Measurements from ENCODE around the gene GXYLT1.

DNA sequence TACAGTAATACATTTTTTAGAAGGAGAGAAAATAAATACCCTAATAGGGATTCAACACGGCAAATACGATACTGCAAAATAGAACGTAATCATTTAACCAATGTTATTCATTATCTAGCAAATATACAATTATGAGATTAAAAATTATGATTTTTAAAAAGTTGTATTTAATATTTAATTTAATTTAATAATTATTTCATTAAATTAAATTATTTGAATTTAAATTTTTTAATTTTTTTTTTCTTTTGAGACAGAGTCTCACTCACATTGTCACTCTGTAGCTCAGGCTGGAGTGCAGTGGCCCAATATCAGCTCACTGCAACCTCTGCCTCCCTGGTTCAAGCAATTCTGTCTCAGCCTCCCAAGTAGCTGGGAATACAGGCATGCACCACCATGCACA, 42.0 kb downstream of the GXYLT1 start:
- TF ChIP-seq, protein P1, sequence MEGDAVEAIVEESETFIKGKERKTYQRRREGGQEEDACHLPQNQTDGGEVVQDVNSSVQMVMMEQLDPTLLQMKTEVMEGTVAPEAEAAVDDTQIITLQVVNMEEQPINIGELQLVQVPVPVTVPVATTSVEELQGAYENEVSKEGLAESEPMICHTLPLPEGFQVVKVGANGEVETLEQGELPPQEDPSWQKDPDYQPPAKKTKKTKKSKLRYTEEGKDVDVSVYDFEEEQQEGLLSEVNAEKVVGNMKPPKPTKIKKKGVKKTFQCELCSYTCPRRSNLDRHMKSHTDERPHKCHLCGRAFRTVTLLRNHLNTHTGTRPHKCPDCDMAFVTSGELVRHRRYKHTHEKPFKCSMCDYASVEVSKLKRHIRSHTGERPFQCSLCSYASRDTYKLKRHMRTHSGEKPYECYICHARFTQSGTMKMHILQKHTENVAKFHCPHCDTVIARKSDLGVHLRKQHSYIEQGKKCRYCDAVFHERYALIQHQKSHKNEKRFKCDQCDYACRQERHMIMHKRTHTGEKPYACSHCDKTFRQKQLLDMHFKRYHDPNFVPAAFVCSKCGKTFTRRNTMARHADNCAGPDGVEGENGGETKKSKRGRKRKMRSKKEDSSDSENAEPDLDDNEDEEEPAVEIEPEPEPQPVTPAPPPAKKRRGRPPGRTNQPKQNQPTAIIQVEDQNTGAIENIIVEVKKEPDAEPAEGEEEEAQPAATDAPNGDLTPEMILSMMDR (IDR thresholded peaks at IDR 0.05): no peak
- TF ChIP-seq POLR2A (IDR thresholded peaks at IDR 0.05) (no peak), POLR2AphosphoS5 (IDR thresholded peaks at IDR 0.05) (no peak)

All from sigmoid colon (tissue), 4 donors.